Measurements from ENCODE around the gene KBTBD12.

DNA sequence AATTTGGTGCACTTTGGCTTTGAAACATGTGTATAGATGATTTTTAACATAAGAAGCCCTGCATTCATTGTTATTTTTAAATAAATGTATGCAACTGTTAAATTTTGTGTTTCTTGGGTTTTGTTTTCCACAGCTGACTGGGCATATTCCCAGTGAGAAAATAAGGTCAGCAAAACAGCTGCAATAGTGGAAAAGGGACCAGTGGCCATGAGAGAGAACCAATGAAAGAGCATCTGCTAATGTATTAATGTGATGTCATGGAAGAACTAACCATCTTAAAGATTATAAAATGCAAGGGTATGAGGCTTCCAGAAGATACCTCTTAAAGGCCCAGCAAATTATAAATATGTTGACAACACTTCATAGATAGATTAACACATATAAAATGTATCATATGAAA lies 31.0 kb upstream of the KBTBD12 start:
- TF ChIP-seq FOXK2 (IDR thresholded peaks at IDR 0.05): no peak
- TF ChIP-seq FOXA1 (IDR thresholded peaks at IDR 0.05): no peak
